Trophoblast cell (in vitro differentiated cells and primary cell): Measurements from ENCODE around the gene RUVBL1.
A peak's percentile ranks its signal among the peaks of the same experiment; 100 is the strongest.

ENCODE experiments used
- DNase-seq, 2 donors: peaks; one replicate each; pipeline ENCODE4 v3.0.0-alpha.2; 2016
- H2AFZ ChIP-seq: 2 replicates; pipeline ENCODE4 v1.6.1; 2013; ENCODE audit warnings: low read length, moderate library complexity, mild to moderate bottlenecking; ENCODE audit not compliant: insufficient read depth, poor library complexity
- H2AK5ac ChIP-seq: 2 replicates; pipeline ENCODE4 v1.6.1; 2013; ENCODE audit warnings: mild to moderate bottlenecking, low read length
- H2BK120ac ChIP-seq: 2 replicates; pipeline ENCODE4 v1.6.1; 2013; ENCODE audit warnings: low read length, mild to moderate bottlenecking, moderate library complexity; ENCODE audit not compliant: insufficient read depth, poor library complexity
- H2BK12ac ChIP-seq: 2 replicates; pipeline ENCODE4 v1.6.1; 2013; ENCODE audit warnings: mild to moderate bottlenecking, low read length, moderate library complexity
- H2BK5ac ChIP-seq: 2 replicates; pipeline ENCODE4 v1.6.1; 2013; ENCODE audit warnings: low read length, low read depth, moderate library complexity, mild to moderate bottlenecking; ENCODE audit not compliant: poor library complexity
- H3K14ac ChIP-seq: 2 replicates; pipeline ENCODE4 v1.6.1; 2013; ENCODE audit warnings: mild to moderate bottlenecking, low read length
- H3K18ac ChIP-seq: 2 replicates; pipeline ENCODE4 v1.6.1; 2013; ENCODE audit warnings: mild to moderate bottlenecking, low read length
- H3K23ac ChIP-seq: 2 replicates; pipeline ENCODE4 v1.6.1; 2013; ENCODE audit warnings: low read length
- H3K27ac ChIP-seq: 2 replicates; pipeline ENCODE4 v1.5.1; 2013; ENCODE audit warnings: low read depth, mild to moderate bottlenecking, inconsistent platforms, low read length, moderate library complexity
- H3K27me3 ChIP-seq: 2 replicates; pipeline ENCODE4 v1.6.1; 2013; ENCODE audit warnings: inconsistent platforms, mild to moderate bottlenecking, low read length, moderate library complexity; ENCODE audit not compliant: insufficient read depth
- H3K36me3 ChIP-seq, 2 experiments: 1 replicate in 1 of 2; 2 replicates in 1 of 2; pipeline ENCODE4 v1.6.1; 2013; ENCODE audit warnings: low read length in 2 of 2, mild to moderate bottlenecking in 2 of 2, moderate library complexity in 1 of 2; ENCODE audit not compliant: insufficient read depth in 2 of 2, control insufficient read depth in 1 of 2
- H3K4ac ChIP-seq: 2 replicates; pipeline ENCODE4 v1.6.1; 2013; ENCODE audit warnings: low read depth, mild to moderate bottlenecking, low read length, moderate library complexity
- H3K4me1 ChIP-seq, 2 experiments: 1 replicate in 1 of 2; 2 replicates in 1 of 2; pipeline ENCODE4 v1.6.1; 2013; ENCODE audit warnings: low read length in 2 of 2, mild to moderate bottlenecking in 2 of 2, moderate library complexity in 1 of 2; ENCODE audit not compliant: insufficient read depth in 2 of 2, control insufficient read depth in 1 of 2
- H3K4me2 ChIP-seq: 2 replicates; pipeline ENCODE4 v1.6.1; 2013; ENCODE audit warnings: inconsistent platforms, mild to moderate bottlenecking, low read length, moderate library complexity
- H3K4me3 ChIP-seq: 2 replicates; pipeline ENCODE4 v1.5.1; 2013; ENCODE audit warnings: mild to moderate bottlenecking, low read depth, low read length, inconsistent platforms
- H3K79me1 ChIP-seq: one replicate; pipeline ENCODE4 v1.6.1; 2013; ENCODE audit warnings: low read length
- H3K79me2 ChIP-seq: 2 replicates; pipeline ENCODE4 v1.6.1; 2013; ENCODE audit warnings: low read length, mild to moderate bottlenecking; ENCODE audit not compliant: control insufficient read depth, insufficient read depth, poor library complexity
- H3K9ac ChIP-seq: 2 replicates; pipeline ENCODE4 v1.6.1; 2013; ENCODE audit warnings: mild to moderate bottlenecking, low read length
- H3K9me3 ChIP-seq: 2 replicates; pipeline ENCODE4 v1.6.1; 2013; ENCODE audit warnings: low read depth, mild to moderate bottlenecking, control low read depth, inconsistent platforms, low read length; ENCODE audit not compliant: insufficient read depth
- H4K12ac ChIP-seq: 2 replicates; pipeline ENCODE4 v1.6.1; 2013; ENCODE audit warnings: low read depth, mild to moderate bottlenecking, low read length, moderate library complexity
- H4K8ac ChIP-seq: 2 replicates; pipeline ENCODE4 v1.6.1; 2013; ENCODE audit warnings: low read depth, mild to moderate bottlenecking, low read length, moderate library complexity
- H4K91ac ChIP-seq: one replicate; pipeline ENCODE4 v1.6.1; 2013; ENCODE audit warnings: low read depth, mild to moderate bottlenecking, low read length, moderate library complexity
- WGBS: extraction: QIAGEN DNeasy Blood & Tissue Kit; methylation state at CpG from one replicate; pipeline ENCODE4 v1.1.7; 2013; ENCODE audit warnings: missing lambda C conversion rate; ENCODE audit not compliant: insufficient read length, insufficient coverage; ENCODE audit errors: extremely low coverage; 5-methylcytosine and 5-hydroxymethylcytosine counted together

RUVBL1 gene

GRCh38 chr3:128077202-128077624 lies 46.4 kb downstream of the RUVBL1 start:
- Histone ChIP-seq H3K4ac (no peak overlapping the region), H4K91ac (no peak overlapping the region), H3K9me3 (no peaks in the 10 kb centered on the region), H2BK5ac (no peak overlapping the region), H3K9ac (no peak overlapping the region), H3K4me1 (peaks cover 11 to 14% of the 10 kb centered on the region in 2 experiments), H2AK5ac (no peak overlapping the region), H3K79me2 (no peaks in the 10 kb centered on the region), H2BK12ac (no peak overlapping the region), H3K79me1 (no peaks in the 10 kb centered on the region), H3K14ac (no peak overlapping the region), H3K18ac (no peak overlapping the region), H4K8ac (no peak overlapping the region), H4K12ac (no peak overlapping the region), H3K36me3 (peaks cover 18 to 34% of the 10 kb centered on the region in 2 experiments), H3K27me3 (peaks cover 11% of the 10 kb centered on the region), H3K4me2 (peak overlapping the region; percentile 66), H2AFZ (no peak overlapping the region), H2BK120ac (no peak overlapping the region), H3K23ac (no peak overlapping the region), H3K4me3 (peak overlapping the region; percentile 15), H3K27ac (no peak overlapping the region)
- no CpG with 5 or more reads among the region's 11 CpGs for WGBS
- DNase-seq, result no peak

- Histone ChIP-seq H2AK5ac (no peak overlapping the region), H3K14ac (no peak overlapping the region), H2BK12ac (no peak overlapping the region), H3K4me2 (peak overlapping the region; percentile 66), H3K27ac (no peak overlapping the region), H4K8ac (no peak overlapping the region), H2BK5ac (no peak overlapping the region), H4K91ac (no peak overlapping the region), H2AFZ (no peak overlapping the region), H3K18ac (no peak overlapping the region), H3K4ac (no peak overlapping the region), H3K79me2 (no peaks in the 10 kb centered on the region), H3K23ac (no peak overlapping the region), H3K36me3 (peaks cover 22 to 35% of the 10 kb centered on the region in 2 experiments), H3K4me3 (peak overlapping the region; percentile 15), H3K79me1 (no peaks in the 10 kb centered on the region), H3K4me1 (peaks cover 11 to 14% of the 10 kb centered on the region in 2 experiments), H3K9ac (no peak overlapping the region), H4K12ac (no peak overlapping the region), H2BK120ac (no peak overlapping the region), H3K27me3 (peaks cover 11% of the 10 kb centered on the region), H3K9me3 (no peaks in the 10 kb centered on the region)
- DNase-seq, result peak in 1 of 2 donors; percentile 35
- no CpG with 5 or more reads among the region's 79 CpGs for WGBS
Measured at GRCh38 chr3:128076483-128077201, 47.0 kb downstream of the RUVBL1 start.

DNA sequence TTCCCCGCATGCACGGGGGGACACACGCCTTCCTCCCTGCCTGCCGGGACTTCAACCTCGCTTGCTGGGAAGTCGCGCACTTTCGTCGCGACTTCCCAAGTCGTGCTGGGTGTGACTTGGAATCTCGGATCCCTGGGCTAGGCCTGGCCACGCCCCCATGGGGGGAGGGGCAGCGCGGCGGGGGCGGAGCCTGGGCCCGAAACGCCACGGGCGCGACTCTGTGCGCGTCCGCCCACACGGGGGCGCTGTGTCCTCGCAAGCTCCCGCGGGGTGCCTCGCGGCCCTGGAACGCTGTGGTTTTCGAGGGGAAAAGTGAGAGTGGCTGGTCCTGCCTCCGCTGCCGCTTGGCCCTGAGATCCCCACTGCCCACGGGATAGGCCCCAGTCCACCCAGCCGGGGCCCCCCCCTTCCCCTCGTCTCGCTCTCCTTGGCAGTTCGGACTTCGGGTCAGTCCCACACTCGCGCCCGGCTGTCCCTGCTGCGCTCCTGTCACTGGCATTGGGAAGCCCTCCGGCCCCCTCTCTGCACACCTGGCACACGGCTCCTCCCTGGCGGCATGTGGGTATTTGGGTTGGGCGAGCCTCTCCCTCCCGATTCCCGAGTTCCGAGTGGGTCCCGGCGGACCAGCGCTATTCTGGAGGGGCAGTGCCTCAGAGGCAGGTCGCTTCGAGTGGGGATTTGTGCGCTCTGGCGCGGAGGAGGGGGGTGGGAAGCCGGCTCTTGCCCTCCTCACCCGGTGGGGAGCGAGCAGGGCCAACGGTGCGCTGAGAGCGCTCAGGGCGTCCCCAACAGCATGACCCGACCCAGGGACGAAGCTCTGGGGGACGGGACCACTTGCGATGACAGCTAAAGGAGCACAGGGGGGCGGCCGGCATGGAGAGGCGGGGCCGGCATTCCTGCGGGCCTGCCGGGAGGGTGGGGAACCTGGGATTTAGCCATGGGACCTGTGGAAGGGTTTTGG lies 47.8 kb downstream of the RUVBL1 start:
- DNase-seq, result peak; percentile 65 to 93
- Histone ChIP-seq H3K4me3 (peak overlapping the region; percentile 41), H3K23ac (no peak overlapping the region), H3K9me3 (no peaks in the 10 kb centered on the region), H2BK120ac (no peak overlapping the region), H4K12ac (no peak overlapping the region), H3K79me1 (no peaks in the 10 kb centered on the region), H3K36me3 (peaks cover 26 to 39% of the 10 kb centered on the region in 2 experiments), H4K91ac (no peak overlapping the region), H3K4me1 (peaks cover 11 to 14% of the 10 kb centered on the region in 2 experiments), H2AFZ (no peak overlapping the region), H2BK5ac (no peak overlapping the region), H2BK12ac (no peak overlapping the region), H2AK5ac (no peak overlapping the region), H3K4me2 (peak overlapping the region; percentile 66), H3K27me3 (peaks cover 11% of the 10 kb centered on the region), H3K18ac (no peak overlapping the region), H3K14ac (no peak overlapping the region), H3K4ac (no peak overlapping the region), H4K8ac (no peak overlapping the region), H3K27ac (no peak overlapping the region), H3K9ac (no peak overlapping the region), H3K79me2 (no peaks in the 10 kb centered on the region)
- no CpG with 5 or more reads among the region's 78 CpGs for WGBS

GRCh38 chr3:128074851-128075521 lies 48.6 kb downstream of the RUVBL1 start:
- Histone ChIP-seq H2AFZ (no peak overlapping the region), H3K79me2 (no peaks in the 10 kb centered on the region), H3K23ac (no peak overlapping the region), H4K91ac (no peak overlapping the region), H2BK5ac (no peak overlapping the region), H3K27me3 (peaks cover 11% of the 10 kb centered on the region), H3K4ac (no peak overlapping the region), H2BK12ac (no peak overlapping the region), H4K12ac (no peak overlapping the region), H2AK5ac (no peak overlapping the region), H3K4me3 (peak overlapping the region; percentile 18), H3K18ac (no peak overlapping the region), H3K9me3 (no peaks in the 10 kb centered on the region), H3K27ac (no peak overlapping the region), H3K4me2 (peak overlapping the region; percentile 66), H3K79me1 (no peaks in the 10 kb centered on the region), H3K14ac (no peak overlapping the region), H4K8ac (no peak overlapping the region), H3K4me1 (peaks cover 11 to 14% of the 10 kb centered on the region in 2 experiments), H3K36me3 (peaks cover 33 to 47% of the 10 kb centered on the region in 2 experiments), H2BK120ac (no peak overlapping the region), H3K9ac (no peak overlapping the region)
- peak in 1 of 2 donors; percentile 44 for DNase-seq
- WGBS, result no CpG with 5 or more reads among the region's 7 CpGs
